GM19467 (cell line): ENCODE measurements around the gene ERBIN.
A peak's percentile ranks its signal among the peaks of the same experiment; 100 is the strongest.
"Not testable (repeated sequence)": the region's sequence is repeated elsewhere in the genome, so short reads cannot be mapped to it uniquely, and the experiment has no call there.

ENCODE experiments used
- ATAC-seq: cut with Tn5 transposase; IDR thresholded peaks from one replicate; pipeline ENCODE4 v1.9.1; 2021; ENCODE audit warnings: mild to moderate bottlenecking, moderate library complexity; ENCODE audit not compliant: unreplicated experiment

Gene ERBIN

GRCh38 chr5:65926276-65926783, at the start of gene ERBIN:
ERBIN (plus strand) TSS chr5:65926575; CDS start chr5:65992719, 66,144 bp downstream.
- peak; percentile 17 for ATAC-seq

GRCh38 chr5:65876970-65877369, 49.4 kb upstream of the ERBIN start:
- no peak for ATAC-seq

GRCh38 chr5:65879668-65880256, 46.6 kb upstream of the ERBIN start:
- not testable (repeated sequence) for ATAC-seq

- ATAC-seq: no peak
These were observed 45.8 kb upstream of the ERBIN start for GRCh38 chr5:65880496-65881072.

- no peak for ATAC-seq
These were observed 44.1 kb upstream of the ERBIN start for GRCh38 chr5:65882278-65882677.

- no peak for ATAC-seq
These were observed 42.9 kb upstream of the ERBIN start for GRCh38 chr5:65883461-65883860.

GRCh38 chr5:65886387-65886786, 40.0 kb upstream of the ERBIN start:
- no peak for ATAC-seq

GRCh38 chr5:65892024-65892423, 34.4 kb upstream of the ERBIN start:
- not testable (repeated sequence) for ATAC-seq

- no peak for ATAC-seq
These were observed 33.6 kb upstream of the ERBIN start for GRCh38 chr5:65892801-65893200.

- ATAC-seq: no peak
These were observed 32.5 kb upstream of the ERBIN start for GRCh38 chr5:65893749-65894430.

- no peak for ATAC-seq
These were observed 30.5 kb upstream of the ERBIN start for GRCh38 chr5:65895891-65896290.

GRCh38 chr5:65900746-65901145, 25.6 kb upstream of the ERBIN start:
- ATAC-seq: no peak

GRCh38 chr5:65902104-65902503, 24.3 kb upstream of the ERBIN start:
- no peak for ATAC-seq

- no peak for ATAC-seq
These were observed 22.8 kb upstream of the ERBIN start for GRCh38 chr5:65903581-65903980.

- ATAC-seq: no peak
These were observed 20.1 kb upstream of the ERBIN start for GRCh38 chr5:65906256-65906655.

- no peak for ATAC-seq
These were observed 19.2 kb upstream of the ERBIN start for GRCh38 chr5:65907135-65907534.

- no peak for ATAC-seq
These were observed 15.7 kb upstream of the ERBIN start for GRCh38 chr5:65910711-65911110.

GRCh38 chr5:65912311-65912710, 14.1 kb upstream of the ERBIN start:
- no peak for ATAC-seq

GRCh38 chr5:65913519-65913918, 12.9 kb upstream of the ERBIN start:
- ATAC-seq: no peak

- ATAC-seq: no peak
These were observed 11.7 kb upstream of the ERBIN start for GRCh38 chr5:65914641-65915196.

GRCh38 chr5:65915661-65916060, 10.7 kb upstream of the ERBIN start:
- ATAC-seq: not testable (repeated sequence)

GRCh38 chr5:65916066-65916465, 10.3 kb upstream of the ERBIN start:
- no peak for ATAC-seq
